ENCODE measurements around the gene C1QTNF6.
A peak's percentile ranks its signal among the peaks of the same experiment; 100 is the strongest.

Gene C1QTNF6

DNA sequence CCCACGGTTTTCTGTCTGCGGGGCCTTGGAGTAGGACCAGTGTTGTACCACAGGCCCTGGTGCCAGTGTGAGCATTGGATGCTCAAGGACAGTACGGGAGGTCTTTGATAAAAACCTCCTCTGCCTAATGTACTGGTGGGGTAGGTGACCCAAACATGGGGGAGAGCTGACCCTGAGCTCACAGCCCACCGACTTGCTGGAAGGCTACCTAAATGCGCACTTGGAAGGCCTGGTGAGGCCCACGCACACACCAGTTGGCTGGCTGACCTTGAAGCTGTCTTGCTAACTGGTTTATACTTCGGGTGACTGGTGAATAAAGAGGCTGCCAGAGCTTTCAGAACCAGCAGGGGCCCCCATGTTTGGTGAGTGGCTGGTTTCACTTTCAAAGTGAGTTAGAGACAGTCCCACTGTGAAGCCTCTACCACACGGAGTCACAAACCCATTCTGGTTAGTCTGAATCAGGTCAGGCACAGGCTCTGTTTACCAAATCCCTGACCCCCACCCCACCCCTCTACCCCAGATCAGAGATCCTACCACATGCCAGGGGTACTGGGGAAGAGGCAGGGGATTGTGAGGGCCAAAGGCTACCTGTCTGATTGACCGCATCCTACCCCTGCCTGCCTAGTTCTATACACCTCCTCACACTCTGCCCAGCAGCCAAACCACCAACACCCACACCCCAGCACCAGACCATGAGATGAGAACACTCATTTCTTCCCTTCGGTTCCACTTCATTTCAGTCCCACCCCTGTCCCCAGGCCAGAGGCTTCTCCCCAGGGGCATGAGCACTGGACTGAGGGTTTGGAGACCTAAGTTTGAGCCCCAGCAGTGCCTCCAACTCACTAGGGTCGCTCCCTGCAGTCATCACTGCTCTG is 25.6 kb downstream of the C1QTNF6 start:
- DNase-seq (ENCODE audit: low spot score), result peak; percentile 95

DNA sequence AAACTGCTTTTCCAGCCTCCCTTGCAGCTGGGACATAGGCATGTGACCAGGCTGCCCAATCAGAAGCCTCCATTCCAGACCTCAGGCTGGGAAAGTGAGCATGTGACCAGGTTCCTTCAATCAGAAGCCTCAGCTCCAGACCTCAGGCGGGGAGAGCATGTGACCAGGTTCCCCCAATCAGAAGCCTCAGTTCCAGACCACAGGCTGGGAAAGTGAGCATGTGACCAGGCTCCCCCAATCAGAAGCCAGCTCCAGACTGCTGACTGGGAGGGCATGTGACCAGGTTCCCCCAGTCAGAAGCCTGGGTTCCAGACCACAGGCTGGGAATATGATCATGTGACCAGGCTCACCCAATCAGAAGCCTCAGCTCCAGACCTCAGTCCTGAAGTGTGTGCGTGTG is 26.6 kb downstream of the C1QTNF6 start:
- peak; percentile 68 for DNase-seq (ENCODE audit: low spot score)

DNA sequence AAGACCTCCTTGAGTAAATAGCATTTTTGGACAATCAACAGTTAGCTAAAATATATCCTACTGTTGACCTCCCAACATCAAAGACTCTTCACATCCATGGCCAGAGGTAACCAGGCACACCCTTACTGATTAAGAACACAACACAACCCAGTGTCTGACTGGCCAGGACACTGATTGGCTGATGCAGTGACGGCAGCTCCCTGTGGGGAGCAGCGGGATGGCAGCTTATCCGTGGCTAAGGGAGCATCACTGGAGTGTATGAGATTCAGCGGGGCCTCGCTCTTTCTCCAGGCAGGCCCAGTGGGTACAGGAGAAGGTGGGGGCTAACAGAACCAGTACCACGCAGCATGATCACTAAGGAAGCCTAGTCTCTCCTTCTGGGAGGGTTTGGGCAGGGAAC is 28.0 kb downstream of the C1QTNF6 start:
- no peak for DNase-seq (ENCODE audit: low spot score)

DNA sequence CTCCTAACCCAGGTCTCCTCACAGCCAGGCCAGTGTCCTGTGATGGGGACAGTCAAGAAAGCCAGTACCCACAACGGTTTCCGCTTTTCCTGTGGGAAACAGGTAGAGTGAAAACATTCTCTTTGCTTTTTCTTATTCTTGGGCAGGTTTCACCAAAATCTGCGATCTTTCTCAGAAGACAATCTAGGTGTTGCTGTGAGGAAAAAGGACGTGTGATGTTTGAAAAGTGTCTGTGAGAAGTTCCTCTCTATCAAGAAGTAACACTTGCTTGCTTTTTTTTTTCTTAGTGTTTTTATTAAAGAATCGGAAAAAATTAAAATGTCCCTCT is 29.1 kb downstream of the C1QTNF6 start:
- no peak for DNase-seq (ENCODE audit: low spot score)

DNA sequence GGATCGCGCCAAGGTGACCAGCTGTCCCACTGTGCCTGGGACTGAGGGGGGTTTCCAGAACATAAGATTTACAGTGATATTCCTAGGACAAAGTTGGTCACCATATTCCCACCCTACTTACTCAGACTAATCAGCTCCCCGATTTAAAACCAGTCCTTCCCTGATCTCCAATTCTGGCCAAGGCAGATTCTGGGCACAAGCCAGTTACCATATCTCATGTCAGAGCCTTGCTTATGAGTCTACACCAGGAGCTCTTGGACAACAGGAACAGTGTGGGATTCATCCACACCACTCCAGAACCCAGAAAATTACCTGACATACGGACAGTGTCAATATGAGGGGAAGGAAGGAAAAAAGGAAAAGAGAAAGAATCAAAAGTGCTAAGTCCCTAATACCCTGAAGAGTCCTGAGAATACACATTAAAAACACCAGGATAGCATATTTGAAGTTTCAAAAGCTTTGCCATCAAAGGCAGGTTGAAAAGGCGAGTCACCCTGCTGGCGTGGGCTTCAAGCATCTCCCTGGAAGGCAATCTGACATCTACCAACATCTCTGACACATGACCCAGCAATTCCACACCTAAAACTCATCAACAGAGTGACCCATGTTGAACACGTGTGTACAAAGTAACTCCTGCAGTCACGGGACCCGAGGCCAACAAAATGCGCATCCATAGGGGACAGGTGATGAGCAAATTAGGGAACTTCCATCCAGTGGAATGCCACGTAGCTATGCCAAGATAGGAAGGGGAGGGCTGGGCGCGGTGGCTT is 30.3 kb downstream of the C1QTNF6 start:
- DNase-seq (ENCODE audit: low spot score), result no peak

DNA sequence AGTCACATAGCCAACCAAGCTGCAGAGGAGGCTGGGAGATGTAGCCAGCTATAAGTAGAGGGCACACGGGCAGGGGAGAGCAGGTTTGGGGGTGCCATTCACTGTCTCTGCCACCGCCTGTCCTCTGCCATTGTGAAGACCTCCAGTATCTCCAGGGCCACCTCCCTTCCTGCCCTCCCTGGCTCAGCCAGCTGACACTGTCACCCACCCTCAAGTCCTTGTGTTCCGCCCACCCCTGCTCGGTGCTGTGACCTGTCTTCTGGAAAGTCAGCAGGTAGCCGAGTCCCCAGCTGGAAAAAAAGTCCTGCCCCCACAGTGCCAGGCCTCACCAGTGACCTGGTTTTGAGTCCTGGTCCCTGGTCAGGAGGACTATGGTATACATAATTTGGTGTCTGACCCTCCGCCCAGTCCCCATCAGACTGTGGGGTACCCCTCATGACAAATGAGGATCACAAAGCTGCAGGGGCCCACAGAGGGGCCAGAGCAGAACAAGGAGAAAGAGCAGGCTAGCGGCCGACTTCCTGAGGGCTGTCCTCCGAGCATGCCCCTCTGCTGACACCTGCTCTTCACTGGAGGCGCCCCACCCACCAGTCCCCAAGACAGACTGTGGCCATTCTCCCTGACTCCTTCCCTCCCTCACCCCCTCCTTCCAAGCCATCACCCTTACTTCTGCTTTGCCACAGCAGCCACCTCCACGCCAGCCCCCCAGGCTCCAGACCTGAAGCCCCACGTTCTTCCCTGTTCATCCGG is 31.2 kb downstream of the C1QTNF6 start:
- no peak for DNase-seq (ENCODE audit: low spot score)

DNA sequence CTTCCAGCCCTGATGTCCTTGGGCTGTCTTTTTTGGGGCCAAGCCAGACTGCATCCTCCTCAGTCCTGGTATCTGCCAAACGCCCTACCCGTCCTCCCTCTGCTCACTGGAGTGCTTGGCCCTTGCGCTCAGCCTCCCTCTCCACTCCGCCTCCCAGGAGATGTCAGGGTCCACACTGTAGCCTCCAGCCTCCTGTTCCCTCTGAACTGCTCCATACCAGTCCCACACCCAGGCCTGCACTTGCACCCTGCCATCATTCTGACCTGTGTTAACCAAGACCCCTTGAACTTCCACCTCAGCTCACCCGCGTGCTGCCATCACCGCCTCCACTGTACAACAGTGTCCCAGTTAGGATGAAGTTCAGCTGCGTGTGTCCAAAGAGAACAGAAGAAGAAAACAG is 32.1 kb downstream of the C1QTNF6 start:
- no peak for DNase-seq (ENCODE audit: low spot score)

DNA sequence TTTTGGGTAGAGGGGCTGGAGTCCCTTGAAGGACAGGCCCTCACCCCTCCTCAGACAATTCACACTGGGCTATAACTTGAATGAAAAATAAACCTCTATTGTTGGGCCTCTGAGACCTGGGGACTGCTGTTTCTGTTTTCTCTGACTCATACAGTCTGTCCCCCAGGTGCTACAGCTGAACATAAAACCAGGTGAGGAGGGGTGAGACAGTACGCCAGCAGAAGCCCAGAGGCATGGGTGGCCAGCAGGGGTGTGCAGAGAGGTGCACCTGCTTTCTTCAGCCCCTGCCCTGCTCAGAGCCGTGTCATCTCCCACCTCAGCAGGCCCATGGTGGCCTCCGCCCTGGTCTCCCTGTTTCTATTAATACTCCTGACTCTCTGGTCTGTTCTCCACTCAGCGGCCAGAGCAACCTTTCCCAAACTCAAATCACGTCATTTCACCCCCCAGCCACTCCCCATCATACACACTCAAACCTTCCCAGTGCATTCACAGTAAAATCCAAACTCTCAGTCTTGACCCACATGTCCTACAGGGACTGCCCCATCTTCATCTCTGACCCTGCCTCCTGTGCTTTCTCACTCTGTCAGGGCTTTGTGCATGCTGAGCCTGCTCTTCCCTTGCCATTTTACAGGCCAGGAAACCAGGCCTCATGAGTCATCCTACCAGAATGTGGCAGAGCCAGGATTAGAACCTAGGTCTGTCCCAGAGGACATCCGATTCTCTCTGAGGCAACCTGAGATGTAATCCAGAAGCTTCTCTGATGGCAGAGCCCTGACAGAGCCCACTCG is 32.9 kb downstream of the C1QTNF6 start:
- peak; percentile 76 for DNase-seq (ENCODE audit: low spot score)

DNA sequence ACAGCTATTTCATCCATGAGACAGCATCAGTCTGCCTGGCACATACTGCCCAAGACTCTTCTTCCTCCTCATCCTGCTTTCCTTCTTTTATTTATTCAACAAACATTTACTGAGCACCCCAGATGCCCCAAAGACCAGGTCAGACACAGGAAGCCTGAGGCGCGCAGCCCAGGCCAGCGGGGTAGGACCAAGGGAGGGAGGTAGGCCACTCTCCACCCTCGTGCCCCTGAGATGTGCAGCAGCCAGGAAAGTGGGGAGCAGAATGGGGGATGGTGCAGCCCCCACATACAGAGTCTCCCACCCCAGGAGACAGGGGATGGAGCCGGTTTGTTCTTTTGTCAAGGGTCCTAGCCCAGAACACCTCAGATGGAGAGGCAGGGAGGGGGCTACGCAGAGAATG is 34.1 kb downstream of the C1QTNF6 start:
- DNase-seq (ENCODE audit: low spot score), result no peak

DNA sequence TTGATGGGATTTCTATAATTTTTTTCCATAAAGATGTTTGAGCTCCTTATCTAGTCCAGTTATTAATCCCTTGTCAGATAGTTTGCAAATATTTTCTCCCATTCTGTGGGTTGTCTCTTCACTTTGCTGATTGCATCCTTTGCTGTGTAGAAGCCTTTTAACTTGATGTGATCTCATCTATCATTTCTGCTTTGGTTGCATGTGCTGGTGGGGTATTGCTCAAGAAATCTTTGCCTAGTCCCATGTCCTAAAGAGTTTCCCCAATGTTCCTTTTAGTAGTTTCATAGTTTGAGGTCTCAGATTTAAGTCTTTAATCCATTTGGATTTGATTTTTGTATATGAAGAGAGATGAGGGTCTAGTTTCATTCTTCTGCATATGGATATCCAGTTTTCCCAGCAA is 36.6 kb downstream of the C1QTNF6 start:
- no peak for DNase-seq (ENCODE audit: low spot score)

DNA sequence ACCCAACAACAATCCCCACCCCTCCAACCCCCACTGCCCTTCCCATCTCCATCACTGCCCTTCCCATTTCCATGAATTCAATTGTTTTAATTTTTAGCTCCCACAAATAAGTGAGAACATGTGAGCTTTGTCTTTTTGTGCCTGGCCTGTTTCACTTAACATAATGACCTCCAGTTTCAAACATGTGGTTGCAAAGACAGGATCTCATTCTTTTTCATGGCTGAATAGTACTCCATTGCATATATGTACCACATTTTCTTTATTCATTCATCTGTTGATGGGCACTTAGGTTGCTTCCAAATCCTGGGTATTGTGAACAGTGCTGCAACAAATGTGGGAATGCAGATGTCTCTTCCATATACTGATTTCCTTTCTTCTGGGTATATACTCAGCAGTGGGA is 37.3 kb downstream of the C1QTNF6 start:
- no peak for DNase-seq (ENCODE audit: low spot score)

DNA sequence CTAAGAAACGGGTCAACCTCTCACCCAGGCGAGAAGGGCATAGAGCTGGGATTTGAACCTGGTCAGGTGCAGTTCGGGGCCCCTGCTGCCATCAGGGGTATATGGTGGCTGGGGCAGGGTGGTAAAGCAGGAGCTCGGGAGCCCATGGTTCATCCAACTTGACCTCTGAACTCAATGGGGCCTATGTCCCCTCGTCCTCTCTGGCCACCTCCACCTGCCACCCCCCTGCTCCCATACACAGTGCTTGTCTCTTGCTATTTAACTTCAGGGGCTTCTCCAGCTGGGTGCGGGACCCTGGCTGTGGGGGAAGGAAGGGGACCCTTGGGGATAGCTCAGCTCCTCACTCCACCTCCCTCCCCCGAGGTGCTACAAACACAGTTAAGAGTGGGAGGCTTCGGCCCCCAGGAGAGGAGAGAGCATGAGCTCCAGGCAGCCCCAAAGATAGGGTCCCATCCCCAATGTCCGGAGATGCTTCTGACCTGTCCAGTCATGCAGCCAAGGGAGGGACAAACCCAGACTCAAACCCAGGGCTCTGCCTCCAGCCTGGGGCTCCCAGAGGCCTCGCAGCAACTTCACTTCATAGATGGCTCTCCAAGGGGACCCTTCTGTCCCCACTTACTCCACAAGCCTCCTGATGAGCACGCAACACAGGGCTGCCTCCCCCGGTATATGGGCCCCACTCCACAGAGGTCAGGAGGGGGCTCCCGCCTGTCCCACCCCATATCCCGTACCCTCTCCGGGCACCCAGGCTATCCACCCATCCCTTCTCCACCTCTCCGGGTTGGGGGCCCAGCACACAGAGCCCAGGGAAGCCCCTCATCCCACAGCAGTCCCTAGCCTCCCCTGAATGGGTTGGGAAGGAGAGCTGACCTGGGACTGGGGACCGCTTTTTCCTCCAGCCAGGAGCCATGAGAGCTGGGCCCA is 39.0 kb downstream of the C1QTNF6 start:
- DNase-seq (ENCODE audit: low spot score), result no peak

DNA sequence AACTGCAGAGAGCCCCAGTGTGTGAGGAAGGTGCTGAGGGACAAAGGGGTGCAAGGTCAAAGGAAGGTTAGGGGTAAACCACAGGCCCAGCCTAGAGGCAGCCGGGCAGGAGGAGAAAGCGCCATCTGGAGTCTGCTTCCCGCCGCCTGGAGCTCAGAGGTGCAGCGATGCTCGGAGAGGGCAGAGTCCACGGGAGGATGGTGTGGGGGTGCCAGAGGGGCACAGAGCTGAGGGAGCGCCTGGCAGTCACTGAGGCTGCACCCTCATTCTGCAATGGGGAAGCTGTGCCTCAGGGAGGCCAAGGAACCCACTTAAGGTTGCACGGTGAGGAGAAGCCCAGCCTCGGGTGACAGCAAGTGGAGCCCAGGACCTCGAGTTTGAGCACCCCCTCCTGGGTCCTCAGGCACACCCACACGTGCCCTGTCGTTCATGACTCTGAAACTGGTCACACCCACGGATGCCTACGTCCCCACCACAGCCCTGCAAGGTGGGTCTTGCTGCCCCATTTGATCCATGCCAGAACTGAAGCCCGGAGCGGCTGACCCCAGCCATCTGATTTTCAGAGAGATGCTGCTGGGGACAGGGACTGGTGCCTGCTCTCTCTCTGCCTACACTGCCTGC is 39.9 kb downstream of the C1QTNF6 start:
- DNase-seq (ENCODE audit: low spot score), result no peak

DNA sequence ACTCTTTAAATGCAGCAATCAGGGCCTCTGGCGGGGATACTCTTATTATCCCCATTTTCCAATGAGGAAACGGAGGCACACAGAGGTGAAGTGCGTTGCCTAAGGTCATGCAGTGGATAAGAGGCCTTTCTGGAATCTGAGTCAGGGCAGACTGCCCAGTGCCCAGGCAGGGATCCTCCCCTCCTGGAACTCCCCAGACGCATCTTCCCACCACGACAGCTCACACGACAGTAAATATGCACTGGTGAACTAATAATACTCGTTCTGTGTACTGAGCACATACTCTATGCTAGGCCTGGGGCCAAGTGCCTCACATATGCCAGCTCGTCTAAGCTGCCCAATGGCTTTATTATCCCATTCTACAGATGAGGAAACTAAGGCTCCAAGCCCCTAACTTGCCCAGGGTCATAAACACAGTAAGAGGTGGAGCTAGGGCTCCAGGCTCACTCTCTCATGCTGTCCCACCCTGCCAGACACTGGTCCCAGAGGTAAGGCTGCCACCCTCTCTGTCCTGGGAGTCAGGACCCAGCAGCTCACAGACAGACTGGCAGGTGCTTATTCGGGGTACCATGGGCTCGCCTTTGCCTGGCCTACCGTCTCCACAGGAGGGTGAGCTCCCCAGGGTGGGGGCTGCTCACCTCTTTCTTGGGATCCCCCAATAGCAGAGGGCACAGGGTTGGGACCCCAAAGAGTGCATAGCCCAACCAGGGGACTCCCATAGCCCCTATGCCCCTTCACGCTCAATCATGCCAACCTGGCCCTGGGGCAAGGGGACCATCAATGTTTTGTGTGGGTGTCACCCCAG is 40.7 kb downstream of the C1QTNF6 start:
- DNase-seq (ENCODE audit: low spot score), result no peak

DNA sequence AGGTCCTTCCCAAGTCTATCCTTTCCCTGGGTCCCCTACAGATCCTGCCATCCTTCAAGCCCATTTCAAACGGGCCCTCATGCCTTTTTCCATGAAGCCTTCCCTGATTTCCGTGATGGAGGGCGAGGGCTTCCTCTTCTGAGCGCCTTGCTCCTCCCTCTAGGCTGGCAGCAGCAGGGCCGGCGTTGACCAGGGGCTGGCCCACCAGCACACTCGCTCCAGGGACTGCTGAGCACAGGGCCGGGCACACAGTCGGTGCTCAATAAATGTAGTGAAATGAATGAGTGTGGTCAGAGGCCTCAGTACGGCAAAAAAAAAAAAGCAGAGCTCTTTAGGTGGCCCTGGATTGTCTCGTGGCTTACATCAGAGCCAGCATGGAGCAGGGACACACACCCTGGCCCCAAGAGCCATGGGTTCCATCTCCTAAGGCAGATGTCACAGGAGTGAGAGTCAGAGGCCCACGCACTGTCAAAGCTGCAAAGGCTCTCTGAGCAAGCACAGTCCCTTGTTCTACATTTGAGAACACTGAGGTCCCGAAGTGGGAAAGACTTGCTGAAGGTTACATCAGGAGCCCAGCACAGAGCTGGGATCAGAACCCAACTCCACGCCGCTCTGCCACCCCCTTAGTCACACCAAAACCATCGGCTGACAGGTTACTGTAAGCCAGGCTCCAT is 41.4 kb downstream of the C1QTNF6 start:
- no peak for DNase-seq (ENCODE audit: low spot score)

DNA sequence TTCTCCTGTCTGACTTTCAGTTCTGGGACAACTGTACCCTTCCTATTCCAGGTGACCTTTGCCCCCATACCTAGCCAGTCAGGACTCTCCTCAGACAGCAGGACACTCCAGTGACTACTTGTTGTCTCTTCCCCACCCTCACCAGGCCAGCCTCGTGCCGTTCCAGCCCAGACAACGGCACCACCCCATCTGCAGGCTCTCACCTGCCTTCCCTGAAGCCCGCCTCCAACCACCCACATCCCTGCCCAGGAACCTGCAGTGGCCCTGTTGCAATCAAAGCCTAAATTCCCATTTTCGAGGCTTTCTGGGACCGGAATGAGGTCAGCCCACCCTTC is 42.0 kb downstream of the C1QTNF6 start:
- no peak for DNase-seq (ENCODE audit: low spot score)

DNA sequence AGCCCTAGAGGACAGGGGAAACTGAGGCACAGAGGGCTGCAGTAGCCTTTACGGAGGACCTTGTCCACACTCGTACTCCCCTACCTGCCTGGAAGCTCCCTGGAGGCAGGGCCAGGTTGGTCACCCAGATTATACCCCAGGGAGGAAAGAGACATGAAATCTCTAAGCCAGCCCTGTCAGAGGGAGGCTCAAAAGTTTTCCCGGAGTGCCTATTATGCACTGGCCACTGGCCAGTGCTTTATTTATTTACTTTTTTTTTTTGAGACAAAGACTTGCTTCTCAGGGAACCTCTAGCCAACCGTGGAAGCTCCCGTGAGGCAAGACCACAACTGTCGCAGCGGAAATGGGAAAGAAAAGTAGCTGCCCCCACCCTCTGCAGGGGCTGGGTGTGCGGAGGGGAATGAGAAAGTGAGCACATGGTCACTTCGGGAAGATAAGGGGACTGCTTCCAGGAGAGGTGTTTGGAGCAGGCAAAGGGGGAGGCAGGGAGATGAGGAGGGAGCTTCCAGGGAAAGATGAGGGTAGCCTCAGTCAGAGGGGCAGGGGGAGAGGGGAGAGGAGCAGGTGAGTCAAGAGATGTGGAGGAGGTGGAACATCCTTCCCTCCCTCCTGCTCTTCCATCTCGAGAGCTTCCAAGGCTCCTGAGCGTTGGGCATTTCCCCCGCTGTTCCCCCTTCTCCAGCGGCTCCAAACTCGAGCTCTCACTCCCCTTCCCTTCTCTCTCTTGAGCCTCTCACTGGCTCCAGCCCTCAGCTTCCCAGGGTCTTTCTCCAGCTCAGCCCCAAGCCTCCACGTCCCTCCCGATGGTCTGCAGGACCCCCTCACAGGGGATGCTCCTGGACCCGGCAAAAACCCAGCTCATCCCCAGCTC is 42.6 kb downstream of the C1QTNF6 start:
- no peak for DNase-seq (ENCODE audit: low spot score)

DNA sequence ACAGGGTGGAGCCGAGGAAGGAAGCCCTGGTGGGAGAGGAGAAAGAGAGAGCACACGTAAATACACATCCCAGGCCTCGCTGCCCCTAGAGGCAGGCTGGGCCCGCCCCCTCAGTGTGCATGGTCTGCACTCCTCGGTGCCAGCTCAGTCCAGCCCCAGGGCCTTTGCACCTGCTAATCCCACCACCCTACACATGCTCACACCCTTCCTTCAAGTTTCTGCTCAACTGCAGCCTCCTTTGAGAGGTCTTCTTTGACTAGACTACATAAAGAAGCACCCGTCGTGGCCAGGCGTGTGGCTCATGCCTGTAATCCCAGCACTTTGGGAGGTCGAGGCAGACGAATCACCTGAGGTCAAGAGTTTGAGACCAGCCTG is 43.9 kb downstream of the C1QTNF6 start:
- no peak for DNase-seq (ENCODE audit: low spot score)

Measured in activated CD4-positive, alpha-beta T cell treated with anti-CD3 and anti-CD28 coated beads, Interleukin-2, Interleukin-4, amounts not matched to agents 100 ng/mL and 50 ng/mL, durations not matched to agents 16 hours and 8 hours (primary cell).